Measurements from ENCODE around the gene CAVIN3.
"Not testable (repeated sequence)": the region's sequence is repeated elsewhere in the genome, so short reads cannot be mapped to it uniquely, and the experiment has no call there.

Gene CAVIN3

DNA sequence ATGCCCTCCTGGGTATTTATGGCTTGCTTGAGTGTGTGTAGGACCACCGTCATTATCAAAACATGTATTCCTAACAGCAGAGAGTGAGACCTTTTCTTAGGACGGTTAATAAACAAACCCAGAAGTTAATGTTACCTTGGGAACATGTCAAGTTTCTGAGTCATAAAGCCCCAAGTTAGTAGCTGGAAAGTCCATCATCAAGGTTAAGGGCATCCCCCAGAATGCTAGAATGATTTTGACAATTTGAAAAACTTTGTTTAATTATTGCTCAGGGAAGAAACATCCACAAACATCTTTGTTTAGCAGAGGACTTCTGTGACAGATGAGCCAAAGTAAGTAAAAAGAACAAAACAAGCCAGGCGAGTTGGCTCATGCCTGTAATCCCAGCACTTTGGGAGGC lies 20.0 kb downstream of the CAVIN3 start:
- Histone ChIP-seq H3K4me3 (ENCODE audit: low read depth in 1 of 2, low read length in 2 of 2) (no peak overlapping the region), H3K4me1 (ENCODE audit: insufficient read depth, low read length) (no peaks in the 10 kb centered on the region), H3K27me3 (ENCODE audit: control insufficient read depth in 1 of 2, insufficient read depth in 2 of 2, low read length in 2 of 2) (no peaks in the 10 kb centered on the region), H3K27ac (ENCODE audit: low read depth, low read length) (no peak overlapping the region), H3K36me3 (ENCODE audit: insufficient read depth, low read length) (no peaks in the 10 kb centered on the region), H3K9me3 (ENCODE audit: low read length) (no peaks in the 10 kb centered on the region), H3K9ac (ENCODE audit: low read length) (no peak overlapping the region)

DNA sequence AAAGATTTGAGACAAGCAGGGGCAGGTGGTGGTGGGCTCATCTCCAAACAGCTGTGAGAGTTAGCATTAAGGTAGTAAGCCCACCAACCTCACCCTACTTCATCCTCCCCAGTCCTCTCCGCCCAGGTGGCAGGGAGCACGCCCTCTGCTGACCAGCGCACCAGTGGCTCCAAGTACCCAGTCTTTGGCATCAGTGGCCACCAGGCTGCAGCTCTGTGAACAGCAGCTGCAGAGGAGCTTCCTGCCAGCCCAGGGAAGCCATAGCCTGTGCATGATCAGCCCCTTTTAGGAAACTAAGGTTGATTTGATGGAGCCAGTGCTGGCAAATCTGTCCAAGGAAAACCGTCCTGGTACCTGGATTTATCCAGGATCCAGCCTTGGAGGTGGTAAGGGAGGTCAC lies 21.7 kb downstream of the CAVIN3 start:
- H3K4me3 ChIP-seq (ENCODE audit: low read depth in 1 of 2, low read length in 2 of 2): no peak overlapping the region
- no peaks in the 10 kb centered on the region for H3K9me3 ChIP-seq (ENCODE audit: low read length)
- H3K27me3 ChIP-seq (ENCODE audit: control insufficient read depth in 1 of 2, insufficient read depth in 2 of 2, low read length in 2 of 2): no peaks in the 10 kb centered on the region
- no peak overlapping the region for H3K27ac ChIP-seq (ENCODE audit: low read depth, low read length)
- no peaks in the 10 kb centered on the region for H3K4me1 ChIP-seq (ENCODE audit: insufficient read depth, low read length)
- H3K36me3 ChIP-seq (ENCODE audit: insufficient read depth, low read length): no peaks in the 10 kb centered on the region
- H3K9ac ChIP-seq (ENCODE audit: low read length): no peak overlapping the region

DNA sequence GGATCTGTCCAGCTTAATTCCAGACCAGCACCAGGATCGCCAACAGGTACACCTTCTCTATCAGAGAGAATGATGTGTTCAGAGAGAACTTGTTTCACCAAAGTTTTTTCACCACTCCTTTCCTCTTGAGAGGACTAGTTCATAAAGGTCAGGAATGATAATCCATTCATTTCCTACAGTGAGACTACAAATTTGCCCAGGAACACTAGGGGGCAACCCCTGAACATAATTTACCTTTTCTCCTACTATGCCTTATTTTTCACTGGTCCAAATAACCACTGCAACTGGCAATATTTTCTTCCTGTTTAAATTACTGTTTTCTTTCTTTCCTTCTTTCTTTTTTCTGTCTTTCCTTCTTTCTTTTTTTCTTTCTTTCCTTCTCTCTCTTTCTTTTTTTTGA lies 22.5 kb downstream of the CAVIN3 start:
- Histone ChIP-seq H3K27ac (ENCODE audit: low read depth, low read length) (no peak overlapping the region), H3K9me3 (ENCODE audit: low read length) (no peaks in the 10 kb centered on the region), H3K9ac (ENCODE audit: low read length) (no peak overlapping the region), H3K4me3 (ENCODE audit: low read depth in 1 of 2, low read length in 2 of 2) (no peak overlapping the region), H3K27me3 (ENCODE audit: control insufficient read depth in 1 of 2, insufficient read depth in 2 of 2, low read length in 2 of 2) (no peaks in the 10 kb centered on the region), H3K36me3 (ENCODE audit: insufficient read depth, low read length) (no peaks in the 10 kb centered on the region), H3K4me1 (ENCODE audit: insufficient read depth, low read length) (no peaks in the 10 kb centered on the region)

DNA sequence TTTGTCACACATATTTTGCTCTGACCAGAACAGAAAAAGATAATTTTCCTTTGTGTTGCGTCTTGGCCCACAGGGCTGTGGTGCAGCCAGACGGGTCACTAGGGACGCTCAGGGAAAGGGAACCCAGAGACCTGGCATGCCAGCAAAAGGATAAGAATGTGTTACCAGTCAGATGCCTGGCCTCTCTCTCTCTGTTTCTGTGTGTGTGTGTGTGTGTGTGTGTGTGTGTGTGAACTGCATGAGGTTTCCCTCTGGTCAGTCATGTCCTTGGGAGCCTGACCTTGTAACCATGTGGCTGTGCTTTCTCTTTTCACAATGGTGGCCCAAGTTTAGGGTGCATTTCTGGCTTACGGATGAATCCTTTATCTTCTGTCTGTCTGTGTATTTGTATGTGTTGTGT lies 35.3 kb downstream of the CAVIN3 start:
- Histone ChIP-seq H3K9me3 (ENCODE audit: low read length) (no peaks in the 10 kb centered on the region), H3K9ac (ENCODE audit: low read length) (no peak overlapping the region), H3K4me3 (ENCODE audit: low read depth in 1 of 2, low read length in 2 of 2) (no peak overlapping the region), H3K36me3 (ENCODE audit: insufficient read depth, low read length) (no peaks in the 10 kb centered on the region), H3K27me3 (ENCODE audit: control insufficient read depth in 1 of 2, insufficient read depth in 2 of 2, low read length in 2 of 2) (no peaks in the 10 kb centered on the region), H3K4me1 (ENCODE audit: insufficient read depth, low read length) (no peaks in the 10 kb centered on the region), H3K27ac (ENCODE audit: low read depth, low read length) (no peak overlapping the region)

DNA sequence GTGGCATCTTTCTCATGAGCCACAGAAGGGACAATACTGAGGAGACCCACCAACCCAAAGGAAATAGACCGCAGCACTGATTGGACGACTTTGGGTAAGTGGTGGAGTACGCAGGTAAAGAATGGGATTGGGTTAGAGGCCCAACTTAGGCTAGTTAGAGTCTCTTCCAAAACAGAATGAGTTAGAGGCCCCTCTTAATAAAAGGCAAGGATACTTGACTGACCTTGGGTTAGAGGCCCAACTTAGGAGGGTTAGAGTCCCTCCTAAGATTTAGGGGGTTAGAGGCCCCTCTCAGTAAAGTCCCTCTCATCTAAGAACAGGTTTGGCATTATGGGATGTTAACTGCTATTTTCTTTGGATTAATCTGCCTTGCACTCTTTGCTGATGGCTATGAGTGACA lies 36.1 kb downstream of the CAVIN3 start:
- Histone ChIP-seq H3K4me3 (ENCODE audit: low read depth in 1 of 2, low read length in 2 of 2) (no peak overlapping the region), H3K4me1 (ENCODE audit: insufficient read depth, low read length) (no peaks in the 10 kb centered on the region), H3K36me3 (ENCODE audit: insufficient read depth, low read length) (no peaks in the 10 kb centered on the region), H3K9me3 (ENCODE audit: low read length) (no peaks in the 10 kb centered on the region), H3K27me3 (ENCODE audit: control insufficient read depth in 1 of 2, insufficient read depth in 2 of 2, low read length in 2 of 2) (no peaks in the 10 kb centered on the region), H3K27ac (ENCODE audit: low read depth, low read length) (no peak overlapping the region), H3K9ac (ENCODE audit: low read length) (no peak overlapping the region)

DNA sequence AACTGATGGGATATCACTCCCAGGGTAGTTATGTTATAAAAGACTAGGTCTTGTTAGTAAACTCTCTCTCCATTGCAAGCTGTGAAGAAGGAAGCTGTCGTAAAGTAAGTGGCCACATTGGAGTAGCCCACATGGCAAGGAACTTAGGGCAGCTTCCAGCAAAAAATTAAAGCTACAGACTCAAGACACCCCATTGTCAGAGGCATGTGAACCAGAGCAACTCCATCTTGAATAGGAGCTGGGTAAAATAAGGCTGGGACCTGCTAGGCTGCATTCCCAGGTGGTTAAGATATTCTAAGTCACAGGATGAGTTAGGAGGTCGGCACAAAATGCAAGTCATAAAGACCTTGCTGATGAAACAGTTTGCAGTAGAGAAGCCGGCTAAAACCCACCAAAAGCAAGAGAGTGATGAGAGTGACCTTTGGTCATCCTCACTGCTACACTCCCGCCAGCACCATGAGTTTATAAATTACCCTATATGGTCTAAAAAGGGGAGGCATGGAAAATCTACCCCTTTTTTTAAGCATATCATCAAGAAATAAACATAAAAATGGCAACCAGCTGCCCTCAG lies 36.8 kb downstream of the CAVIN3 start:
- no peak overlapping the region for H3K9ac ChIP-seq (ENCODE audit: low read length)
- no peak overlapping the region for H3K4me3 ChIP-seq (ENCODE audit: low read depth in 1 of 2, low read length in 2 of 2)
- H3K9me3 ChIP-seq (ENCODE audit: low read length): no peaks in the 10 kb centered on the region
- no peak overlapping the region for H3K27ac ChIP-seq (ENCODE audit: low read depth, low read length)
- H3K4me1 ChIP-seq (ENCODE audit: insufficient read depth, low read length): no peaks in the 10 kb centered on the region
- H3K27me3 ChIP-seq (ENCODE audit: control insufficient read depth in 1 of 2, insufficient read depth in 2 of 2, low read length in 2 of 2): no peaks in the 10 kb centered on the region
- no peaks in the 10 kb centered on the region for H3K36me3 ChIP-seq (ENCODE audit: insufficient read depth, low read length)

DNA sequence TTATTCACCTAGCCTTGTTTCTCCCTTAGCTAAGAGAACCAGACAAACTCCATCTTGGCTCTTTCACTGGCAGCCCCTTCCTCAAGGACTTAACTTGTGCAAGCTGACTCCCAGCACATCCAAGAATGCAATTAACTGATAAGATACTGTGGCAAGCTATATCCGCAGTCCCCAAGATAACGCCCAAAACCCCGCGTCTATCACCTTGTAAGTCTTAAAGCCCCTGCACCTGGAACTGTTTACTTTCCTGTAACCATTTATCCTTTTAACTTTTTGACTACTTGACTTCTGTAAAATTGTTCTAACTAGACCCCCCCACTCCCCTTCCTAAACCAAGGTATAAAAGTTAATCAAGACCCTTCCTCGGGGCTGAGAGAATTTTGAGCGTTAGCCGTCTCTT lies 39.5 kb downstream of the CAVIN3 start:
- H3K36me3 ChIP-seq (ENCODE audit: insufficient read depth, low read length); H3K4me1 ChIP-seq (ENCODE audit: insufficient read depth, low read length); H3K9ac ChIP-seq (ENCODE audit: low read length); H3K27ac ChIP-seq (ENCODE audit: low read depth, low read length); H3K27me3 ChIP-seq (ENCODE audit: control insufficient read depth in 1 of 2, insufficient read depth in 2 of 2, low read length in 2 of 2); H3K9me3 ChIP-seq (ENCODE audit: low read length); H3K4me3 ChIP-seq (ENCODE audit: low read depth in 1 of 2, low read length in 2 of 2): not testable (repeated sequence)

DNA sequence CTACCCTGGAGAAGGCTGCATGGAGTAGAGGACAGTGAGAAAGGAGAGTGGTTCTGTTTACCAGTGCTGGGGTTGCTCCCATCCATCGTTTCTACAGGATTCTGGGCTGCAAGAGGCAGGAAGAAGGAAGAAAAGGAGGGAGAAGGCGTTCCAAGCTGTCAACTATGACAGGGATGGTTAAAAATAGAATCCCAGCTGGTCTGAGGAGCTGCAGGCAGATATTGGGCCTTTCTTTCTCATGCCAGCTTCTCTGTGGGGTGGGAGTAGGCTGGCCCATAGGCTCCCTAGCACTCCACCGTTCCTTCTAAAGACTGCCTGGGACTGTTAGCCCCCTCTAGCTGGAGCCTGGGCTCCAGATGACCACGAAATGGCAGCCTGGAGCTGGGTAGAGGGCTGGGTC lies 47.1 kb downstream of the CAVIN3 start:
- no peak overlapping the region for H3K9ac ChIP-seq (ENCODE audit: low read length)
- H3K27ac ChIP-seq (ENCODE audit: low read depth, low read length): no peak overlapping the region
- peaks cover 0 to 3% of the 10 kb centered on the region in 2 donors for H3K27me3 ChIP-seq (ENCODE audit: control insufficient read depth in 1 of 2, insufficient read depth in 2 of 2, low read length in 2 of 2)
- H3K4me1 ChIP-seq (ENCODE audit: insufficient read depth, low read length): no peaks in the 10 kb centered on the region
- H3K9me3 ChIP-seq (ENCODE audit: low read length): no peaks in the 10 kb centered on the region
- no peaks in the 10 kb centered on the region for H3K36me3 ChIP-seq (ENCODE audit: insufficient read depth, low read length)
- no peak overlapping the region for H3K4me3 ChIP-seq (ENCODE audit: low read depth in 1 of 2, low read length in 2 of 2)

DNA sequence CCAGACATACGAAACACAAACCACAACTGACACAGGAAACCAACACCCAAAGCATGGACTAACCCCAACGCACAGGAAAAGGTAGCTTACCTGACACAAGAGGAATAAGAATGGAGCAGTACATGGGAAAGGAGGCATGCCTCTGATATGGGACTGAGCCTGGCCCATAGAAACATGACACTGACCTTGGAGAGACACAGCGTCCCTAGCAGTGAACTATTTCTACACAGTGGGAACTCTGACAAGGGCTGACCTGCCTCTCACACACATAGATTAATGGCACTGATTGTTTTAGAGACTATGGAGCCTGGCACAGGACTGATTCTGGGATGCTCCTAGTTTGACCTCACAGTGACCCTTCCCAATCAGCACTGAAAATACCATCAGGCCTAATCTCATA lies 48.7 kb downstream of the CAVIN3 start:
- no peak overlapping the region for H3K9ac ChIP-seq (ENCODE audit: low read length)
- no peaks in the 10 kb centered on the region for H3K4me1 ChIP-seq (ENCODE audit: insufficient read depth, low read length)
- no peaks in the 10 kb centered on the region for H3K36me3 ChIP-seq (ENCODE audit: insufficient read depth, low read length)
- no peaks in the 10 kb centered on the region for H3K9me3 ChIP-seq (ENCODE audit: low read length)
- no peak overlapping the region for H3K4me3 ChIP-seq (ENCODE audit: low read depth in 1 of 2, low read length in 2 of 2)
- H3K27me3 ChIP-seq (ENCODE audit: control insufficient read depth in 1 of 2, insufficient read depth in 2 of 2, low read length in 2 of 2): peaks cover 0 to 3% of the 10 kb centered on the region in 2 donors
- no peak overlapping the region for H3K27ac ChIP-seq (ENCODE audit: low read depth, low read length)

DNA sequence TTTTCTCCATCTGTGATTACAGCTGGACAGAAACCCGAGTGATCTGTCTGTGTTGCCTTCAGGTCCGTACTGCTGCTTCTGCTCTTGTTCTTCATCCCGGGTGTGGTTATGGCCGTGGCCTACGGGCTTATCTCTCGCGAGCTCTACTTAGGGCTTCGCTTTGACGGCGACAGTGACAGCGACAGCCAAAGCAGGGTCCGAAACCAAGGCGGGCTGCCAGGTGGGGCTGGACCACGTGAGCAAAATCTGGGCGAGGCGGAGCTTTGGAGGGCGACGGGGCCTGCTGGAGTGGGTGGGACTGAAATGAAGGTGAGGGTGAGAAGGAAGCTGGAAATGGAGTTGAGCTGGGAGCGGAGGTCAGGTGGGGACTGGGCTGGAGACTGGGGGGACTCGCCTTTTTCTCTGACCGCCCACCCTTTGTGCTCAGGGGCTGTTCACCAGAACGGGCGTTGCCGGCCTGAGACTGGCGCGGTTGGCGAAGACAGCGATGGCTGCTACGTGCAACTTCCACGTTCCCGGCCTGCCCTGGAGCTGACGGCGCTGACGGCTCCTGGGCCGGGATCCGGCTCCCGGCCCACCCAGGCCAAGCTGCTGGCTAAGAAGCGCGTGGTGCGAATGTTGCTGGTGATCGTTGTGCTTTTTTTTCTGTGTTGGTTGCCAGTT lies 49.6 kb downstream of the CAVIN3 start:
- H3K4me1 ChIP-seq (ENCODE audit: insufficient read depth, low read length): no peaks in the 10 kb centered on the region
- no peaks in the 10 kb centered on the region for H3K36me3 ChIP-seq (ENCODE audit: insufficient read depth, low read length)
- no peak overlapping the region for H3K9ac ChIP-seq (ENCODE audit: low read length)
- no peak overlapping the region for H3K4me3 ChIP-seq (ENCODE audit: low read depth in 1 of 2, low read length in 2 of 2)
- H3K9me3 ChIP-seq (ENCODE audit: low read length): no peaks in the 10 kb centered on the region
- H3K27ac ChIP-seq (ENCODE audit: low read depth, low read length): no peak overlapping the region
- H3K27me3 ChIP-seq (ENCODE audit: control insufficient read depth in 1 of 2, insufficient read depth in 2 of 2, low read length in 2 of 2): peaks cover 0 to 3% of the 10 kb centered on the region in 2 donors

DNA sequence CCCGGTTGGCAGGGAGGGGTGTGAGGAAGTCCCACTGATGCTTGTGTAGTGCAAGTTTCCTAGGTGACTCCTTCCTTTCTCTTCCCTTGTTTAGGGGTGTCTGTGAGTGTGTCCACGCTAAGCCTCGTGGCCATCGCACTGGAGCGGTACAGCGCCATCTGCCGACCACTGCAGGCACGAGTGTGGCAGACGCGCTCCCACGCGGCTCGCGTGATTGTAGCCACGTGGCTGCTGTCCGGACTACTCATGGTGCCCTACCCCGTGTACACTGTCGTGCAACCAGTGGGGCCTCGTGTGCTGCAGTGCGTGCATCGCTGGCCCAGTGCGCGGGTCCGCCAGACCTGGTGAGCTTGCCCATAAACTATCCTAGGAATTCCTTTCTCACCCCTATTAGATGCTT lies 50.3 kb downstream of the CAVIN3 start:
- H3K27me3 ChIP-seq (ENCODE audit: control insufficient read depth in 1 of 2, insufficient read depth in 2 of 2, low read length in 2 of 2): peaks cover 0 to 3% of the 10 kb centered on the region in 2 donors
- H3K4me3 ChIP-seq (ENCODE audit: low read depth in 1 of 2, low read length in 2 of 2): no peak overlapping the region
- H3K9me3 ChIP-seq (ENCODE audit: low read length): no peaks in the 10 kb centered on the region
- no peak overlapping the region for H3K9ac ChIP-seq (ENCODE audit: low read length)
- no peaks in the 10 kb centered on the region for H3K4me1 ChIP-seq (ENCODE audit: insufficient read depth, low read length)
- H3K27ac ChIP-seq (ENCODE audit: low read depth, low read length): no peak overlapping the region
- no peaks in the 10 kb centered on the region for H3K36me3 ChIP-seq (ENCODE audit: insufficient read depth, low read length)
